ENCODE data around the gene CYP2D6. TPM values are rescaled to one million over a fixed set of nuclear protein-coding genes. Genes with fewer than 3 reads are reported as not detected.

CYP2D6 gene
- total and polyA plus RNA-seq, 2 of the 8 experiments (the other 6 are each of a cell fraction or from before 2014, with no cell fraction given): 0.93 to 1.7 TPM

- Histone ChIP-seq H3K4me1 (replicated peaks in 1 of 4; ENCODE audit: control insufficient read depth in 3 of 4, insufficient read depth in 4 of 4, low read length in 3 of 4) (peaks cover 0 to 5% (median 1%) of the 10 kb centered on the region in 4 experiments; a peak in 3 of 7 replicates), H3K36me3 (ENCODE audit: control insufficient read depth in 2 of 4, insufficient read depth in 4 of 4, low read length in 3 of 4) (no peaks in the 10 kb centered on the region; a peak in 1 of 8 replicates), H3K56ac (replicated peaks; ENCODE audit: insufficient read length, low read depth, low read length) (no peak overlapping the region), H3K23ac (ENCODE audit: insufficient read length) (no peak overlapping the region), H2BK5ac (ENCODE audit: low read depth, low read length) (no peak overlapping the region), H2AFZ (ENCODE audit: low read length) (no peak overlapping the region), H3K79me1 (ENCODE audit: low read depth, low read length) (peaks cover 8% of the 10 kb centered on the region; the same call in 1 of the 2 replicates), H4K8ac (ENCODE audit: extremely low read depth, insufficient read depth, low read length) (no peak overlapping the region), H3K9me3 (ENCODE audit: insufficient read depth in 2 of 2, low read depth in 1 of 2, low read length in 1 of 2) (no peaks in the 10 kb centered on the region), H2BK12ac (ENCODE audit: low read depth, low read length) (no peak overlapping the region), H3K4ac (replicated peaks; ENCODE audit: insufficient read length, low read depth, low read length) (no peak overlapping the region), H3K14ac (ENCODE audit: insufficient read length) (no peak overlapping the region), H2BK20ac (ENCODE audit: low read length) (no peak overlapping the region), H3K4me3 (ENCODE audit: extremely low read depth in 1 of 4, insufficient read depth in 2 of 4, low read depth in 3 of 4, low read length in 4 of 4) (no peak overlapping the region), H3K4me2 (ENCODE audit: insufficient read depth in 1 of 2, low read depth in 2 of 2, low read length in 2 of 2) (no peak overlapping the region), H4K20me1 (replicated peaks in 1 of 2; ENCODE audit: control insufficient read depth in 1 of 2, insufficient read depth in 2 of 2, low read length in 2 of 2) (peaks cover 10 to 24% of the 10 kb centered on the region in 2 experiments), H3K18ac (ENCODE audit: extremely low read depth, low read length) (no peak overlapping the region), H3K23me2 (ENCODE audit: low read depth, low read length) (no peaks in the 10 kb centered on the region), H3K27ac (ENCODE audit: low read depth, low read length) (no peak overlapping the region; the same call in 1 of the 2 replicates), H4K5ac (ENCODE audit: insufficient read length, low read depth, low read length) (no peak overlapping the region), H2BK15ac (ENCODE audit: low read length) (no peak overlapping the region), H2AK5ac (ENCODE audit: low read depth, low read length) (no peak overlapping the region), H3K79me2 (ENCODE audit: control insufficient read depth in 1 of 2, insufficient read depth in 2 of 2, low read length in 2 of 2) (peaks cover 0 to 13% of the 10 kb centered on the region in 2 experiments; a peak in 2 of 4 replicates), H2BK120ac (replicated peaks; ENCODE audit: low read depth, low read length) (no peak overlapping the region), H3K9ac (replicated peaks in 1 of 4; ENCODE audit: extremely low read depth in 1 of 4, low read depth in 3 of 4, low read length in 3 of 4) (no peak overlapping the region), H3K27me3 (replicated peaks in 1 of 4; ENCODE audit: control insufficient read depth in 3 of 4, extremely low read depth in 1 of 4, insufficient read depth in 3 of 4, low read length in 3 of 4) (no peaks in the 10 kb centered on the region), H4K91ac (replicated peaks; ENCODE audit: insufficient read length, low read length) (no peak overlapping the region)
- ChIA-PET POLR2A (ENCODE audit: partially characterized antibody) (interaction anchor here (0.7 to 1.9 kb wide), 2 partner anchors 267 to 385 kb away, joined by 3 to 4 read pairs; partner anchors contain the start of gene SERHL2), CTCF (ENCODE audit: partially characterized antibody) (interaction anchor here (0.6 to 3.1 kb wide), 59 partner anchors 9 to 304 kb away, joined by 3 to 41 read pairs (median 4); partner anchors contain the start of genes NFAM1 and TCF20)
- WGBS, 2 experiments (ENCODE audit: extremely low coverage in 1 of 2, insufficient coverage in 1 of 2, insufficient read length in 1 of 2, insufficient replicate concordance in 2 of 2, low coverage in 1 of 2, low lambda C conversion rate in 2 of 2, missing lambda C conversion rate in 1 of 2): 52% methylated on average over 7 of the region's 7 CpGs; no CpG with 5 or more reads in 1 of the 2 experiments
- peak; percentile 91 for FAIRE-seq
- DNase-seq (ENCODE audit: low read depth in 1 of 2, low spot score in 2 of 2): peak; percentile 38 to 90
- TF ChIP-seq GABPA (IDR thresholded peaks at IDR 0.05; ENCODE audit: borderline replicate concordance, insufficient read depth, low read length) (0 out of 2 replicates have a peak, but pooled peaks have one; percentile 33), RAD21 (IDR thresholded peaks at IDR 0.05 in 1 of 2, conservative IDR thresholded peaks at IDR 0.05 in 1 of 2; ENCODE audit: low read depth in 2 of 2, low read length in 2 of 2) (peak; percentile 99 to 100), CTBP2 (IDR thresholded peaks at IDR 0.05; ENCODE audit: borderline replicate concordance, insufficient read depth, insufficient read length, low read length) (no peak), CREB1 (IDR thresholded peaks at IDR 0.05) (no peak; the same call in 1 of the 2 replicates), KDM4A (IDR thresholded peaks at IDR 0.05; ENCODE audit: low read depth, low read length, severe bottlenecking) (no peak), CBX5 (IDR thresholded peaks at IDR 0.05; ENCODE audit: low read depth, low read length) (no peak), ATF3 (IDR thresholded peaks at IDR 0.05; ENCODE audit: insufficient read depth, low read depth, low read length) (0 out of 2 replicates have a peak, but pooled peaks have one; percentile 44), NANOG (IDR thresholded peaks at IDR 0.05; ENCODE audit: insufficient read depth, low read depth, low read length, poor library complexity, severe bottlenecking) (no peak), NRF1 (IDR thresholded peaks at IDR 0.05; ENCODE audit: low read depth, low read length) (no peak), JUND (IDR thresholded peaks at IDR 0.05; ENCODE audit: low read length) (peak; percentile 73), EZH2 (IDR thresholded peaks at IDR 0.05; ENCODE audit: low read depth, low read length, severe bottlenecking) (no peak), ZNF274 (IDR thresholded peaks at IDR 0.05; ENCODE audit: borderline replicate concordance, extremely low read depth, low read length) (no peak)
Measured at GRCh38 chr22:42169055-42169469, 38.5 kb upstream of the CYP2D6 start.

Measured in H1 (cell line).